Medulla oblongata (tissue), 1 donor: Measurements from ENCODE around the gene RERE.

ENCODE experiments used
- DNase-seq: peaks from one replicate; pipeline ENCODE4 v3.0.0-alpha.2; 2015; ENCODE audit errors: extremely low spot score

Gene RERE

DNA sequence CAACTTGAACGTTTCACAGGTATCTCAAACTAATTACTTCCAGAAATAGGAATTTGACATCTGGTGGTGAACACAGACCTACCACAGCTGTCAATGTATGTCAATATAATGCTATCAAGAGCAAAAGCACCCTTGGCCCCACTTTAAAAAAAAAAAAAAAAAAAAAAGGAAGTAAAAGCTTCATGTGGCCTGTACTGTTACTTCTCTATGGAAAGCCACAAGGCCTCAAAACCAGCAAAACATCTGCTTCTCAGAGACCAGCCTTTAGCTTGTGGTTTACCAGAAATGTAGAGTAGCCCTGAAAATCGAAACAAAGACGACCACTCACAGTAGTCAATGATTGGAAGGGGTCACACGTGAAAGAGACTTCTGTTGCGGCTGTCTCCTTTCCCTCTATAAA lies 389.9 kb downstream of the RERE start:
- DNase-seq: peak; percentile 68

DNA sequence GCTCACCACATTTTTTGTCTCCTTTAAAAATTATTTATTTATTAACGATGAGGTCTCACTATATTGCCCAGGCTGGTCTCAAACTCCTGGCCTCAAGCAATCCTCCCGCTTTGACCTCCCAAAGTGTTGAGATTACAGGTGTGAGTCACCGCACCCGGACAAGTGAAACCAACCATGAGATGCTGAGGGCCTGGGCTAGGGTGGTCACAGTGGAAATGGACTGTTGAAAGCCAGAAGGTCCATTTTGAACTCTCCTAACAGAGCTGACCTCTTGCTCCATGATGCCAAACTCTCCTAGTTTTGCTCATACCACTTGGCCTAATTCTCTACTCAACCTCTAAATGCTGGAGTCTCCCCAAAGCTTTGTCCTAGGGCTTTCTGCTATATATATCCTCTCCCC lies 390.4 kb downstream of the RERE start:
- no peak for DNase-seq

DNA sequence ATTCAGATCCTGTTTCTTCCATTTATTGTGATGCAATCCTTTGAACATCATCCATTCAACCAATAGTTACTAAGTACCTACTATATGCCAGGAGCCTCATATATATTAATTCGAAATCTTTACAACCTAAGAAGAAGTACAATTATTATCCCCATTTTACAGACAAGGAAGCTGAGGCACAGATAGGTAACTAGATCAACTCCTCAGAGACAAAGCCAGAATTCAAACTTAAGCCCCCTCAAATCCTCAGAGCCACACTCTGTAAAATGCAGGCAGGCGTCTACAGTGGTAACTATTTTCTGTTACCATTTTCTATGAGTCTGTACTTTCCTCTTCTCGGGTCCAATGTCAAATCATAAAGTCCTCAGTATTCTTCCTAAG lies 391.7 kb downstream of the RERE start:
- DNase-seq: no peak

DNA sequence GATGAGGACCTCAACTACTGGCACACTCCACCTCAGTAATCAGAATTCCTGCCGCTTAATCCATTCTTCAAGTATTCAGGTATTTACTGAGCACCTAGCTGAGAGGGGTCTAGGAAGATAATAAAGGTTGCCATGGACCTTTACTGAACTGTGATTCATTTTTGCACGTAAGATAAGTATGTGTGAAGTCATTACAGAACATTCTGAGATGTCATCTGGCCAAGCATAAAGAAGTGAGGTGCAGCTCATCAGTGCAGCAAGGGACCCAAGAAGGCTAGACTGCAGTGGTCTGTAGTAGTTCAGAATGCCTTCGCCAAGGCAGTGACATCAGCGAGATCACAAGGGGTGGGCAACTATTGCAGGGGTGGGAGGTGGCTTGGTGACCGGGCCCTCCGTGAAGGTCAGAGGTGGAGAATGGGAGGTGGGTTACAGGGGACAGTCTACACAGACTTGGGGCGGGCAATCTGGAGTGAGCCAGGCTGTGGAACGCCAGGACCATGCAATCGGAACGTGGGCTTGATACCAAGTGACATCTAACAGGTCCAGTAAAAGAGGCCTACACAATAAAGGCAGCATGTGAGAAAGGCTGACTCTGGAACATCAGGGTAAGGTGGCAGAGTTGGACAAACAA lies 392.2 kb downstream of the RERE start:
- DNase-seq: no peak

DNA sequence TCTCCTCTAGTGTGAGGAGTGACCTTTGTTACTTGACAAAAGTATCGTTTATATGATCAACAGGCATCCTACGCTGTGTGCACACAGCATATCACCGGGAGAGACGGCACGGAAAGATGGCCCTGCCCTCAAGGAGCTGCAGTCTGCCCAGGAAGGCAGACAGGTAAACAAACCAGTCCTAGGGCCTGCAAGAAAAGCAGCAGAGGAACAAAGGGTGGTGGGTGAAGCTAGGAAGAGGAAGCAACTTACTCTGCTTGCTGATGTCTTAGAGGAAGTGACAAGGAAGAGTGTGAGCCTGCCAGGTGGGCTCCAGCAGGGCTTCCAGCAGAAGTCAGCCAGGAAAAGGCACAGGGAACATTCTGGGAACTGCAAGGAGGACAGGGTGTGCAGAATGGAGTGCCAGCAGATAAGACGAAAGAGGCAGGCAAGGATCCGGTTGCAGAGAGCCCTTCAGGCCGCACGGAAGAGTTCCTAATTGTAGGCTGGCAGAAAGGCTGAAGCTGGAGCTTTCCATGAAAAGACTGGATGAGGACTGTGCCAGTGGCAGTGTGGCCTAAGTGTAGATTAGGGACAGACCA lies 392.8 kb downstream of the RERE start:
- peak; percentile 65 for DNase-seq

DNA sequence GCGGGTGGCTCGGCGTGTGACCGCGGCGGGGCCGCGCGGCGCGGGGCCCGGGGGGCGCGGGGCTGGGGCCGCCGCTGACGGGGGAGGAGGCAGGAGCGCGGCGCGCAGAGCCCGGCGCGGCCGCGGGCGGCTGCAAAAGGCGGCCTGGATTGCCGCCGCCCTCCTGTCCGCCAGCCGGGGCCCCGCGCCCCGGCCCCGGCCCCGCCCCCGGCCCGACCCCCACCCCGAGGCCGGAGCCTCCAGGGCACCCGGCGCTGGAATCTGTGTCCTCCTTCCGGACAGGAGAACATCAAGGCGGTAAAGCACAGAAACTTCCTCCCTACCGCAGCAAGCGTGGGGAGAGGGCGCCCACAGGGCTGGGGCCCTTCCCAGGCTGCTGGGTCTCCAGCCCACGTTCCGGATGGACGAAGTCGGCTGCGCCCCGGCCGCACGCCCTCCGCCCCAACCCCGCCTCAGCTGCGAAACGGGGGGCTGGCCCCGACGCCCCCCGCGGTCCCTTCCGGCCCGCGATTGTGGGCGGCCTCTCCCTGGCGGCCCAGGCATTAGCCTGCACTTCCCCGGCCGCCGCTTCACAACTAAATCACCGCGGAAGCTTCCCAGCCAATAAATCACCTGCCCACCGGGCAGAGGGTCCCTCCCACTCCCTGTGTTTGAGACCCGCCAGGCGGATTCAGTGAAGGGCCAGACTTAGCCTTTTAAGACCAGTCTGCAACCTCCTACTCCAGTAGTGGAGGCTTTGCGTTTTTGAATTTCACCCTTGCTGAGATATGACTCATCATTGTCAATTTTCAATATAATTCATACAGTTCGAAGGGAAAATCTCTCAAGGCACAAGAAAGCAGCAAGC lies 393.5 kb downstream of the RERE start:
- DNase-seq: no peak

DNA sequence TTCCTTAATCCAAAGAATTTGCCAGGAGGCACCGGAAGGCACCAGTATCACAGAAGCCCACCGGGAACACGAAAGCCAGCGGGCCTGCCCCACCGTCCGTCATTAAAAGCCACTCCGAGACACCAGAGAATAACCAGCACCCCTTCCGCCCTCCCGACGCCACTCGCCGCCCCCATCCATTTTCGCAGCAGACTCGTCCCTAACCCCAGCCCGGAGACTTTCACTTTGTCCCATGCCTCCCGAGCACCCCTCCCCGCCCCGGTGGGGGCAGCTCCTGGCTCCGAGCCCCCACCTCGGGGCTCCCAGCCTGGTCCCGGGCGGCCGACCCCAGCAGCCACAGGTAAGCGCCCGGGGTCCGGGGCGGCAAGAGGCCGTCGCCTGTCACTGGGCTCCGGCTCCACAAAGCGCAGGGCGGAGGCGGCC lies 394.2 kb downstream of the RERE start:
- DNase-seq: no peak

DNA sequence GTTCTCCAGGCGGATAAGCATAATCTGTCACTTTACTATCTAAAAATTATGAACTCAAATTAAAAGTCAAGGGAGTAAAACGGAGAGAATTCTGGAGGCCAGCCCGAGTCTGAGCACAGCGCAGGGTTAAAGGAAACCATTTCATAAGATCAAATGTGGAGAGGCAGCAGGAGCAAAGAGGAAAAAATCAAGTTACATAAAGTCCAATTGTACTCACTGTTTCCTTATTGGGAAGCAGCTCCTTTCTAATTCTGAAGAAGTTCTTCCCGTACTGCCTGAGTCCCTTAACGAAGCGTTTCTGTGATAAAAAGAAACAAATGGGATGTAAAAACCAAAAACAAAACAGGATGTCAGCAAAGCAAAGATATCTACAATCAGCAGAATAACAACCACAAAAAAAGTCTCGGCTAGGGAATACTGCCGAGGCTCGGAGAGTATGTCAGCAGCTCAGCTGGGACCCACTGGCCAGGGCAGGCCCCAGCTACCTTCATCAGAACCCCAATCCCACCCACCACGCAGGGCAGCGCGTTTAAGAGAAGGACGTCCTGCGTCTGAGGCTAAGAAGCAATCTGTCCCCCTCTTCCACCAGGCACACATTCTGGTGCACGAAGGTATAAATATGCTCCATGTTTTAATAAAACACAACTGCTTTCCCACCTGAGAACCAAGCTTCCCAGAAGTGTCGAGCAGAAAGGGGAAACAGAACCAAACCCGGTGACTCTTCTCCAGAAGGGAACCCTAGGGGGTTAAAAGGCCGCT lies 394.8 kb downstream of the RERE start:
- peak; percentile 37 for DNase-seq

DNA sequence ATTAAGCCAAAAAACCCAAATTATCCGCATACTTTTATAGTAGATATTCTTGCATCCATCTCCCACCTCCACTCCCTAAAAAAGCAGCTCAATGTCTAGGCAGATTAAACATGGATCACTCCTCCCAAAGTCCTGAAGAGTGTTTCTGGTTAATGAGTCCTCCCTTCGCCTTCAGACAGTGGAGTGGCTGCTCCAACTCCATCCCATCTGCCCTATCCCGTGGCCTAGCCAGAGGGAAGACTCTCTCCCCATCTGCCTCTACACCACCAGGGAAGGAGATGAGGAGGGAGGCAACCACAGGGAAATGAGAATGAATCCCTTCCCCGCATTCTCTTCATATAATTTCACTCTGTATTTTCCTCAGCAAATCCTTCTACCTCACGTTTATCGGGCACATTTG lies 395.7 kb downstream of the RERE start:
- DNase-seq: no peak

DNA sequence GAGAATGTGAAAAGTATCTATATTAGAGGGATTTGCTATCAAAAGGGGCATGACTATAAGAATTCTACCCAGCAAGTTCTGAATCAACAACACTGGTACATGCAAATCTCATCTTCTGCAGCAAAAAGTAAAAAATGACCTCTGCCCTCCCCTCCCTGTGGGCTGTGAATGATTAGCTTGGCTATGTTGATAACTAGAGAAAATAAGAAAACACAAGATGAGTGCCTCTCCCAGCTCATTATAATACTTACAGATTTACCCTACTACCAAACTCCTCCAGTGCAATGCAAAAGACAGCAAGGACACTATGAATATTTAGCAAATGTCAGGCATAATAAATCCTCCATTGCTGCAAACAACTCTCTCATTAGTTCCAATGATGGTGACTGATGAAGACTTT lies 397.1 kb downstream of the RERE start:
- DNase-seq: no peak

DNA sequence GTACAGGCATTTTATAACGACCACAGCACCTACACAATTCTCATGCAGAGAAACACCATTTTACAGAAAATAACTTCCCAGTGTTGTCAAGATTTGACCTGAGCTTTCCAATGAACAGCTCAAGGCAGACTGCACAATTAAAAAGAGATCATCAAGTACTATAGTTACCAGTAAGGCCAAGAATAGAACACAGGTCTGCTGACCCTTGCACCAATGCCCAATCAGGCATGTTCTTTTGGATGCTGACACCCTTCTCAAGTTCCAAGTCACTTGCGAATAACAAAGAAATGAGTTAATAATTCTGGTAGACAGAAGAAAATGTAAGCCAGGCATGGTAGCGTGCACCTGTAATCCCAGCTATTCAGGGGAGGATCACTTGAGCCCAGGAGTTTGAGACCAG lies 397.6 kb downstream of the RERE start:
- DNase-seq: no peak

DNA sequence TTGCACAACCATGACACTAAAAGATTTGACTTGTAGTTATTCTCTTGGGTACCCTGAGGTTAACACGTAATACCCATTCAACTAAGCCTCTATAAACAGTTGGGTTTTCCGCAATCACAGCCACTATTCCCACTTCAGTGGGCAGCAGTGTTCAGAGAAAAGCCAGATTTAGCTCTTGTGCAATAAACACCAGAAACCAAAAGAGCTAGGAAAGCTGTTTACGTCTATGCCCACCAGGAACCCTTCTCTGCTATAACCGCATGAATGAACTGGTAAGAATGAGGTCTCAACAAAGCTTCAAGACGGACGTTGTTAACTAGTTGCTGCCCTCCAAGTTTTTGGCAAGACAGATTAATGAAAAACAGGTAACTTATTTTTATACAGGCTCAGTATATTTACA lies 398.3 kb downstream of the RERE start:
- no peak for DNase-seq

DNA sequence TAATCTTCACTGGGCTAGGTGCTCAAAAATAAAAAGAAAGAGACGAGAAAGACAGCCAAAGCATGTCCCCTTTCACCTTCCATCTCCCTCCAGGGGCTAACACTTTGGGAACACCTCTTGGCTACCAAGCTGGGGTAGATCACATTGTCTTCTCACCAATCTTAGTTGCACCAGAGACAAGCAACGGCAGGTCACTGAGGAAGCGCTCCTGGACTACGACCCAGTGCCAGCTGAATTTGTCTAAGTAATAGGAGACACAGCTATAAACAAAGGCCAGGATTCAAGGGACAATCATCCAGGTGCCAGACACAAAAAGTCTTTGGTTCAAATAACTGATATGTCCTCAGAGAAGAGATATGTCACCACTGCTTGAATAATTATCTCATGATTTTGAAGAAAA lies 399.1 kb downstream of the RERE start:
- no peak for DNase-seq

DNA sequence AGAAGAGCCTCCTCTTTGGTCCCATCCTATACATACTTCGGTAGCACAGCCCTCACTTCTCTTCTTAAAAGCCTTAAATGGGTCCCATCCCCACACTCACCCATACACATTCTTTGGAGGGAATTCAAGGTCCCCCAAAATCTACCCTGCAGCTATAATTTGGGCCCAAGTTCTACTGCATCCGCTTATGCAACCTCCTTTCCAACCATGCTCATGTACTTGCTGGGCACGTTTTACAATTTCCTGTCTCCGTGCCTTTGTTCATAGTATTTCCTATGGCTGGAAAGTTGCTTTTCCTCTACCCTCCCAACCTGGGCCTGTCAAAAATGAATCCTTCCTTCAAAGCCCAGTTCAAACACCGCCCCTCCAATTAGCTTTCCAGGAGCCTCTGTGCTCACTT lies 399.8 kb downstream of the RERE start:
- no peak for DNase-seq

DNA sequence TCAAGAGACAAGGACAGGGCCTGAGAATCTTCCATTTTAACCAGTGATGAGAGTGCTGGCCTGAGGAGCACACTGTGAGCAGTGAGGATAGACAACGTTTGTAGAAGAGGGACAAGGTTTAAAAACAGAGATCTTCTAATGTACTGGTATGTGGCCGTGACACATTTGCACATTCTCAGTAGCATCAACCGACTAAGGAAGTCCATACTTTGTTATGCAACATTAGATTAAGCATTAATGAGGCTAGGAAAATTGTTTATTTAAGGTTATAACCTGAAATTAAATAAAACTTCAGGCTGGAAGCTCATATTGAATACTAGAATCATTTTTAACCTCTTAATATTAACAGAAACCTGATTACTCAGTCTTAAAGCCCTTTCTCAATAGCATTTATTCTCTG lies 400.6 kb downstream of the RERE start:
- DNase-seq: no peak

DNA sequence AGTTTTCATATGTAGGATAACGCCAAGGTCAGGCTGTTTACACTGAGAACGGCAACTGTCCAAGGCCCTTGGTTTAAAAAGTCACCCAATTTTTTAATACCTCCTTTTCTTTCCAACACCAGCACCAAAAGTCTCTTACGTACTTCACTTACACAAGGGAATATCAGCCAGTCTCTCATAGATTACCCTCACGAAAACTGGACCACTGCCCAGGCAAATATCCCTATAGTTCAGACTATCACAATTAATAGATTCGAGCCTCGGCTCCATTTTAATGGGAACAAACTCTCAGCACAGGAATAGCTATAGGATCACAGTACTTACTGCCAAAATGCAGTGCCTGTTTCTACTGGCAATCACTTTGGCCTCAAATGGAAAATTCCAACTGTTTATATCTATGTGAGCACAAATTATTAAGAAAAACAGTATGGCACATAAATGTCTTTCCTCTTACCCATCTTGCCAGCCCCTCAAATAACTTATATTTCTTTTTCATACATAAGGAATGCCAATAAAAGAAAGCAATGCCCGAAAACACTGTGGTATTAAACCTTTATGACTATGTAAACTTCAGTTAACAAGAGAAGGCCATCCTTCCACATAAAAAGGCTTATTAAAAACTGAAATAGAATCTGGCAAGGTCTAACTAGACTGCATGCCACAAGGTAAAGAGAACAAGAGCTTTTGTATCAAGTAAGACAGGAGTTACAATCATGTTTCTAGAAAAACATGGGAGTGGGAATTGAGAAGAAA lies 401.7 kb downstream of the RERE start:
- no peak for DNase-seq

DNA sequence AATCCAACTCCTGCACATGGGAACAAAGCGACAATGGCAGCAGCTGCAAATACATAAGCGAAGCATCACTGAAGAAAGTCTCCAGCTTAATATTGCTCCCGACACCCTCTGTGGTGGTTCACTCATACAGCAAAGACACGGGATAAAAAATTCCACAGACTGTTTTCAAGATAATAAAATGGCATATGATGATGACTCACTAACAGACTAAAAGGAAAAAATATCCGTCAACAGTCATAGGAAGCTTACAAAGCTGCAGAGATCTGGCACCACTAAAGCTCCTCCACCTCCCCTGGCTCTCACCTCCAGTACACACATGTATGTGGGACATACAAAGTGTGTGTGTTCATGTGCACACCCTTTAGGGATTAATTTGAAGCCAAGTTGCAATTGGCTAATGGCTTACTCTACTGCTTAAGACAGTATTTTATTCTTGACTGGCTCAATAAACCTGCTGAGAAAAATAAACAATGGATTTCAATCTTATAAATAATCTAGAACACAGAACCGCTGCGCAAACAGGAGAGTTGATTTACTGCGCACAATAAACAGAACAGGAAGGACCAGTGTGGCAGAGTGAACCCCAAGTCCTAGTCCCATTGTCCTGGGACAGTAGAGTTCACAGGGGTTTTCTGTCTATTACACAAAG lies 405.1 kb downstream of the RERE start:
- DNase-seq: no peak

DNA sequence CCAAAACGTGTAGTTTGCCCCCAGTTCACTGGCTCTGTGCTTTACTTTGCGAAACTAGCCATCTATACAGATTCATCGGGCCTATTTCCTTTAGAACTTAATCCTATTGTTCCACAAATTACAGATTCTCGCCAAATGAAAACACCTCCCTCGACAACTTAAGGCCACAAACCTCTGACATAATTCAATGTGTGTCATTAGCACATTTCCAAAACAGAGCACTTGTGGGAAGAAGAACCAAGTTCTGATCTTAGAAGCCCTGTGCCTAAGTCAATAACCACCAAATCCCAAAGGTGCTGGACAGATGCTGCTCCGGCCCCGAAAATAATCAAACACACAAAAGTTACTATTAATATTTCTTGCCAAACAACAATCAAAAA lies 405.6 kb downstream of the RERE start:
- no peak for DNase-seq

DNA sequence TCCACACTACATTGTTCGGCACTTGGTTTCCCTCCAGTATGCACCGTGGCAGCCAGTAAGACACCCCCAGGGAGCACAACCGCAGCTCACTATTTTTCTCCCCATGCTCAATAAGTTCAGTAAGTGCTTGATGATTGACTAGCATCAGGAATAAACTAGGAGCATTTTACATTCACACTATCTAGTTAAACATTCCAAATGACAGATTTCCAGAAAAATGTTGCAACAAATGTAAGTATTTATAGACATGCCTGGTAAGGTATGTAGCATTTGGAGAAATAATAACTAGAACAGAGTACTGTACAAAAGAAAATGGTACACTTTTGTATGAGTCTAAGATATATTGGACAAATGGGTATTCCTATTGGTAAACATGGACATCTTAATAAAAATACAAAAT lies 406.6 kb downstream of the RERE start:
- no peak for DNase-seq

DNA sequence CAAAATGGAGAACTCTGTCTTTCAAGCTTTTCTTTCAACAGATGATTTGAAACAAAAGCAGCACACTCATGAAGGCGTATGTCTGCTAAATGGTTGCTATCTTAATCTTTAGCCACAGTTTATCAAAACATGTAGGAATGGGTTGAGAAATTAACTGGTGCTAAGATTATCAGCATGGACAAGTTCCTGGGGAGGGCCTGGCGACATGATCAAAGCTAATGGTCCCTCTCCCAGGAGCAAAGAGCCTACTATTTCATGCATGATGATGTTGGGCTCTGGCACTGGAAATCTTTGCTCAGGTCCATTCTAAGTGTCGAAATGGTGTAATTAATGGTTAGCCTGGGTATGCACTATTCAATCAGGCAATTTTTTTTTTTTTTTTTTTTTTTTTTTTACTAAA lies 407.8 kb downstream of the RERE start:
- no peak for DNase-seq

DNA sequence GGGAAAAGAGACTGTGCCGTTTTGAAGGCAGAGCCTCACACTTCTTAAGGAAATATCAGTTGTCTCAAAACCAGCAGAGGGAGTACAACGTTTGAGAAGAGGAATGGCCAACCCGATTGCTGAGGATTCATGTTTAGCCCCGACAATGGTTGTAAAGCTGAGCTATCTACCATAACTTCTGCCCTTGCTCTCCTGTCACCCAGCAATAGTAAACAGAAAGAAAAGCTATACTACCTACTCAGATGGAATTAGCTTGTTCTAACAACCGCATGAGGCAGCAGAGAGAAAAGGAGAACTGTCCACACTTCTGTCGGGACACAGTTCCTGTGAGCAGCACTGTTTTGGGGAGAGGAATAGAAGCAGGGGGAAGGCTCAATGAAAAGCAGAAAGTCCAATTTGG lies 408.3 kb downstream of the RERE start:
- peak; percentile 75 for DNase-seq
